Adipose tissue (tissue), 3 donors: ENCODE results near the gene HSF4. TPM values are rescaled to one million over a fixed set of nuclear protein-coding genes. Genes with fewer than 3 reads are reported as not detected.

Source experiments
- H3K27ac ChIP-seq: one replicate; pipeline ENCODE4 v1.5.1; 2013; ENCODE audit warnings: low read depth, low read length
- WGBS, 3 donors: extraction: QIAGEN DNeasy Blood & Tissue Kit; methylation state at CpG; one replicate each; pipeline ENCODE4 v1.1.7; 2013; 5-methylcytosine and 5-hydroxymethylcytosine counted together
- polyA plus RNA-seq, 3 donors: library from polyadenylated mRNA; stranded (reverse); fragments of 200-250 nt; gene quantifications; one replicate each; pipeline ENCODE4 v1.2.3, GENCODE V29; 2013
- donor health status: healthy with polysubstance abuse.
- donor health status: Bipolar disorder and iron deficiency.
- donor health status: healthy.

HSF4 gene
- polyA plus RNA-seq, 3 donors: 30.3 to 62.2 (median 42.1) TPM

GRCh38 chr16:67179421-67180080 lies 15.0 kb downstream of the HSF4 start:
- H3K27ac ChIP-seq: no peak overlapping the region

GRCh38 chr16:67180166-67180565 lies 15.6 kb downstream of the HSF4 start:
- 88 to 95% (median 92%) methylated on average over 16 of the region's 16 CpGs for WGBS, 3 donors
- no peak overlapping the region for H3K27ac ChIP-seq

More at GRCh38 chr16:67179421-67180080, 15.0 kb downstream of the HSF4 start:
- whole genome bisulfite sequencing, 3 donors: 87 to 95% (median 91%) methylated on average over 13 of the region's 13 CpGs

DNA sequence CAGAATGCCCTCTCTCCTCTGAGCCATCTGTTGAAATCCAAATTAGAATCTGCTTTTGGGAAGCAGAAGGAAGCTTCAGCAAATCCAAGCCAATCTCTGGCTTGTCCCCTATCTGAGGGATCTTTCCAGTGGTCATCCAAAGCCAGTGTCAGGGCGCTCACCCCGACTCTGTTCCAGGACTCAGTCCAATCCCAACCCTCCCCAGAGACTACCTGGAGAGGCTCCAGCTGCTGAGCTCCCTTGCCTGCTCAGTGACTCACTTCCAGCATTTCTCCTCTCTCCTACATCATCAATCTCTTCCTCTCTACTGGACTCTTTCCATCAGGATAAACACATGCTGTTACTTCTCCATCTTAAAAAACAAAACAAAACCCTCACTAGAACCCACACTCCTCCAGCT lies 16.8 kb downstream of the HSF4 start:
- no peak overlapping the region for H3K27ac ChIP-seq
- 49 to 55% (median 52%) methylated on average over 2 of the region's 2 CpGs for WGBS, 3 donors

DNA sequence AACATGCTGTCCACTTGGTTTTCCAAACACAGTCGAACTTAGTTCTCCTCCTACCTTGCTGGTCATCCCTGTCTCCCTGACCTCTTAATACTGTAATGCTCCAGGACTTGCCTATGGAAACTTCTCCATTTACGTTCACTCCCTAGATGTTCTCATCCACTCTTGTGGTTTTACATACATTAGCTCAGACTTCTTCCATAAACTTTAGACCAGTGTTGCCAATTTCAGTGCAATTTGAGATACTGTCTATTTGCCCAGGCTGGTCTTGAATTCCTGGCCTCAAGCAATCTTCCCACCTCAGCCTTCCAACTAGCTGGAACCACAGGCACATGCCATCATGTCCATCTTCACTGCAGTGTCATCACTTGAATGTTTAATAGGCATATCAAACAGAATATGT lies 17.7 kb downstream of the HSF4 start:
- 67 to 91% (median 72%) methylated on average over 2 of the region's 2 CpGs for WGBS, 3 donors
- no peak overlapping the region for H3K27ac ChIP-seq

DNA sequence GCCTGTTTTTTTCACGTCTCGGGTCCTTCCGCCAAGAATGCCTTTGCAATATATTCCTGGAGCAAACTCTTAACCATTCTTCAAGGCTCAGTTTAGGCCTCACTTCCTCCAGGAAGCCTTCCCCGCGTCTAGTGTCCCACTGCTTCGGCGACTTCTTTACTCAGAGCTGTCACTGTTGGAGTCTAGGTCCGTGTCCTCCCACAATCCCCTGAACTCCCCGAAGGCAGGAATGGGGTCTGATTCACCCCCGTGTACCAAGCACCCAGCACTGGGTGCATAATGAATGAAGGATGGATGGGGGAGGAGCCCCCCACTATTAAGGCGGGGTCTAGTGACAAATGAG lies 18.7 kb downstream of the HSF4 start:
- H3K27ac ChIP-seq: no peak overlapping the region
- 5 to 8% (median 7%) methylated on average over 11 of the region's 11 CpGs for WGBS, 3 donors

- WGBS, 3 donors: 0% methylated on average over 57 to 77 of the region's 77 CpGs
- no peak within 1 kb of the TSS for H3K27ac ChIP-seq
Measured at GRCh38 chr16:67183627-67184452, 19.3 kb downstream of the HSF4 start, which contains the start of gene MATCAP1. Gene MATCAP1, minus strand, starts transcription at chr16:67183963. Its CDS starts 3,353 bp downstream, at chr16:67180610.

DNA sequence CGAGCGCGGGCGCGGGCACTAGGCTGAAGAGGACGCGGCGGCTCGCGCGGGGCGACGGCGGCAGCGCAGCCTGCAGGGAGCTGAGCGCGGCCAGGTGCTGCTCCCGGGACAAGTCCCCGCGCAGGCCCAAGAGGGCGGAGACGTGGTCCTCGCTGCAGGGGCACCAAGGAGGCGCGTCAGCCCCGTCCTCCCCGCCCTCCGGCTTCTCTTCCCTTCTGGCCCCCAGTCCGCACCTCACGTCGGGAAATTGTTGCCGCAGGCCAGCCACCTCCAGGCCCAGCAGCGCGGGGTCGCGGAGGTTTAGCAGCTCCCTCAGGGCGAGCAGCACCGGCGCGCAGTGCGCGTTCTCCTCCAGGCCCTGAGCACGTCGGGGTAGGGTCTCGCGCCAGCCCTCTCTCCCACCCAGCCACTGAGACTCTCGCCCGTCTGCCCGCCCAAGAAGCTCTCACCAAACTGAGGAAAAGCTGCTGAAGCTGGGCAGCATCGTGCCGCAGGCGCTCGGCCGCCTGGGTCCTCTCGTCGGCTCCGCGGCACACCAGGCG lies 20.0 kb downstream of the HSF4 start:
- H3K27ac ChIP-seq: no peak overlapping the region

GRCh38 chr16:67184995-67185650 lies 20.6 kb downstream of the HSF4 start:
- WGBS, 3 donors: 12 to 21% (median 17%) methylated on average over 41 to 43 of the region's 43 CpGs
- H3K27ac ChIP-seq: no peak overlapping the region

More for the DNA sequence above, 20.0 kb downstream of the HSF4 start:
- WGBS, 3 donors: 8 to 11% (median 10%) methylated on average over 48 to 59 of the region's 59 CpGs

DNA sequence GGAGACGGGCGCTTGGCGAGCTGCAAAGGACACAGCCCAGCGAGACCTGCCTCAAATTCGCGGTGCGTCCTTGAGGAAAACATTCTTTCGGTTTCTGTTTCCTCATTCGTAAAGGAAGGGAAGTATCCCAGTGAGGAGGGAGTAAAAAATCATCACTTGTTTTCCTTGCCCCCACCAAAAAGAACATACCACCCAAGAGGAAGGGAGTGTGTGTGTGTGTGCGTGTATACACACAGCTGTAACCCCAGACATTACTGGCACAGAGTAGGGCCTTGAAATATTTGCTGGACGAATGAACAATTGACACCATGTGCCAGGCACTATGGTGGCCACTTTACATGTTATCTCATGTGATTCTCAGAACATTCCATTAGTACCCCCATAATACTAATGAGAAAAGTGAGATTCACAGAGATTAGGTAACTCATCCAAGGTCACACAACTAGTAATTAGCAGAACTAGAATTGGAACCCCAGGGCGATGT lies 21.1 kb downstream of the HSF4 start:
- H3K27ac ChIP-seq: no peak overlapping the region
- 7 to 9% (median 8%) methylated on average over 12 of the region's 12 CpGs for WGBS, 3 donors

GRCh38 chr16:67186550-67186950 lies 22.0 kb downstream of the HSF4 start:
- no peak overlapping the region for H3K27ac ChIP-seq
- 58 to 62% (median 60%) methylated on average over 5 of the region's 5 CpGs for WGBS, 3 donors

- H3K27ac ChIP-seq: no peak overlapping the region
- 78 to 87% (median 85%) methylated on average over 20 to 26 of the region's 26 CpGs for WGBS, 3 donors
Measured at GRCh38 chr16:67187175-67187890, 22.8 kb downstream of the HSF4 start.

DNA sequence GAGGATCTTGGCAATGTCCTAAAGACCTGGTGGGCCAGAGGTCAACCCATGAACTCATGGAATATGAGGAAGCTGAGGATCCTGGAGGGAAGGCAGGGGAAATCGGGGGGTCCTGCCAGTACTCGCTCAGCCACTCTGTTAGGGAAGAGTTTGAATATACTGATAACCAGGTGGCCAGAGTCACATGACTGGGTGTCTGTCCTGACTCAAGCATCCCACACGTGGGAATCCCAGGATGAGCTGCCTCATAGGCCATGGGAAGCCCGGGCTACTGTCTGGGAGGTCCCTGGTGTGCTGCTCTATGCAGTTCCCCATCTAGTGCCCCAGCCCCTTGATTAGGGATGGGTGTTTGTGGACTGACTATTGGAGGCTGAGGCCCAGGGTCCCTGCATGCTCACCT lies 23.8 kb downstream of the HSF4 start:
- H3K27ac ChIP-seq: no peak overlapping the region
- WGBS, 3 donors: 73 to 85% (median 77%) methylated on average over 4 of the region's 4 CpGs

DNA sequence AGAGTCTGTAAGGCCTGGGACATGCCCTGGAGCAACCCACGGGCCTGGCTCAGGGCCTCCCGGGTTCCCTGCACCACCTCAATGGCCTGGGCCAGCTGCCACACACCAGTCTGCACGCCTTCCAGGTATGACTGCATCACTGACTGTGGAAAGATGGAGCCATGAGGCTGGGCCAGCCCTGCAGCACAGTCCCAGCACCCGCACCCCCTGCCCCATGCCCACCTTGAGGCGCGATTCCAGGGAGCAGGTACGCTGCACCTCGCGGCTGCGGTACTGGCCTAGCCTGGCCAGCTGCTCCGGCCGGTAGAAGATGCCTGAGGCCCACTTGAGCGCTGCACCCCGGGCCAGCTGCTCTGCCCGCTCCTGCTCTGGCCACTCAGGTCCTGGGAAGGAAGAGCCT lies 24.3 kb downstream of the HSF4 start:
- 90 to 93% (median 91%) methylated on average over 12 to 15 of the region's 15 CpGs for WGBS, 3 donors
- no peak overlapping the region for H3K27ac ChIP-seq

- no peak within 1 kb of the TSS for H3K27ac ChIP-seq
- WGBS, 3 donors: 31 to 40% (median 39%) methylated on average over 6 of the region's 6 CpGs
Measured at GRCh38 chr16:67190041-67190440, 25.5 kb downstream of the HSF4 start, which contains the start of gene EXOC3L1. Gene EXOC3L1, minus strand, starts transcription at chr16:67190136. Its CDS starts 460 bp downstream, at chr16:67189676.

DNA sequence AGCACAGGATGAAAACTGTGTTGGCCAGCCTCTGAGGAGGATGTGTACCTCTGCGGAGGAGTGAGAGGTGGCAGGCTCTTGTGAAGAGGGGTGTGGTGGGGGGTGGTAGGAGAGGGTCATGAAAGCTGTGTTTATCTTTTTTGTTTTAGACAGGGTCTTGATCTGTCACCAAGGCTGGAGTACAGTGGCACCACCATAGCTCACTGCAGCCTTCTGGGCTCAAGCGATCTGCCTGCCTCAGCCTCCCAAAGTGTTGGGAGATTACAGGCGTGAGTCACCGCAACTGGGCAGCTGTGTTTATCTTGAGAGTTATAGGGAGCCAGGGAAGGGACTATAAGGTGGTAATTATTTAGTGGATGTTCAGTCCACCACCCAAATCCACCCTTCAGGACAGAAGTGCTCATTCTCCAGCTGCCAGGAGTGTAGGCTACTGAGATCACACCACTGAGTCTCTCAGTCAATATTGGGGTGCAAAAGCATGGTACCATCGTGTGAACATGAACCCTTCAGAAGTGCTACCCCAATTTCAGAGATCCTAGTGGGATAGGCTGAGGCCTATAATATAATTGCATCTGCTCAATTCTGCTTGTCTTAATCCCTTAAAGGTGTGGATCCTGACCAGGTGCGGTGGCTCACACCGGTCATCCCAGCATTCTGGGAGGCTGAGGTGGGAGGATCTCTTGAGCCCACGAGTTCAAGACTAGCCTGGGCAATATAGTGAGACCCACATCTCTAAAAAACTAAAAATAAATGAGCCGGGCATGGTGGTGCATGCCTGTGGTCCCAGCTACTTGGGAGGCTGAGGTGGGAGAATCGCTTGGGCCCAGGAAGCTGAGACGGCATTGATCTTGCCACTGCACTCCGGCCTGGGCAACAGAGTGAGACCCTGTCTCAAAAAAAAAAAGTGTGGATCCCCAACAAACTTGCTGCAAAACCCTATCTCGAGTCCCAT lies 26.2 kb downstream of the HSF4 start:
- 70 to 81% (median 75%) methylated on average over 13 of the region's 13 CpGs for WGBS, 3 donors
- H3K27ac ChIP-seq: no peak overlapping the region

DNA sequence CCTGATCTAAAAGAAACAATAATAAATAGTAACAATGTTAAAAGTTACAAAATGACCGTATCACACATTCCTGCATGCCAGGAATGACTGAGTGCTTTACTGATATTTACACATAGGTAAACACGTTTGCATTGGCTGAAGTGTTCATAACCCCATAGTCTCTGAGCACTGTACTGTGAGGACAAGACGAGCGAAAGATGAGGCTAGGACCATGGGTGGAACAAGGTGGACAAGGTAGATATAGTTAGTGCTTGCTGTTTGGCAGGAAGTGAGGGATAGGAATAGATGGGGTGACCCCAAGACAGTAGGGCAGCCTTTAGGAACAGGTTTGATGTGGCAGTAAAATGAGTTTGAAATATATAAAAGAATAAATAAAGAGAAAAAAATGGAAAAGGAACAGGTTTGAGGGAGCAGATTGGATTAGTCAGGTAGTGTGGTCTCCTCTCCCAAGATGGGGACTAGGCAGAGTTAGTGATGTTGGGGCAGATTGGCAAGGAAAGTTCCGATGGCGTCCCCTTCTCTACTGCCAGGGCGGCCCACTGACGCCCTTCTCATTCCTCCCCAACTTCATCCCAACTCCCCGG lies 27.0 kb downstream of the HSF4 start:
- WGBS, 3 donors: 18 to 26% (median 22%) methylated on average over 9 of the region's 9 CpGs
- H3K27ac ChIP-seq: no peak overlapping the region
